Right atrium auricular region (tissue), 2 donors: ENCODE results near the gene MMP11. TPM values are rescaled to one million over a fixed set of nuclear protein-coding genes. Genes with fewer than 3 reads are reported as not detected.

Experiments used
- DNase-seq: peaks from one replicate; pipeline ENCODE4 v3.0.0-alpha.2; 2019; ENCODE audit warnings: low spot score
- H3K27ac ChIP-seq, 2 donors: fragments of 200-600 bp; sonication (generic); 1 replicate in 1 of 2; 2 replicates in 1 of 2; pipeline ENCODE4 v1.5.1; 2016 to 2019
- H3K27me3 ChIP-seq, 2 donors: fragments of 200-600 bp; sonication (generic); one replicate each; pipeline versions ENCODE4 v1.5.1 to v1.6.0; 2017 to 2019
- H3K36me3 ChIP-seq: fragments of 200-600 bp; sonication (generic); one replicate; pipeline ENCODE4 v1.5.1; 2016
- H3K4me1 ChIP-seq, 2 donors: fragments of 200-600 bp; sonication (generic); one replicate each; pipeline versions ENCODE4 v1.5.1 to v1.6.0; 2017 to 2019
- H3K4me3 ChIP-seq, 2 donors: fragments of 200-600 bp; sonication (generic); 1 replicate in 1 of 2; 2 replicates in 1 of 2; pipeline ENCODE4 v1.5.1; 2017 to 2019; ENCODE audit warnings: mild to moderate bottlenecking in 1 of 2, moderate library complexity in 1 of 2
- H3K9me3 ChIP-seq, 2 donors: fragments of 200-600 bp; sonication (generic); one replicate each; pipeline ENCODE4 v1.5.1; 2019
- CTCF ChIP-seq, 2 donors: fragments of 200-600 bp; sonication (generic); IDR thresholded peaks; one replicate each; pipeline ENCODE4 v1.5.1; 2019; ENCODE audit warnings: antibody characterized with exemption in 2 of 2
- total RNA-seq, 2 donors: library from RNA; depleted of rRNA; stranded (reverse); fragments of >200 nt; gene quantifications; one replicate each; pipeline ENCODE4 v1.1.0, GENCODE V29; 2016

MMP11 gene
- total RNA-seq, 2 donors from 2014 or later, result 2.2 to 12.3 TPM

DNA sequence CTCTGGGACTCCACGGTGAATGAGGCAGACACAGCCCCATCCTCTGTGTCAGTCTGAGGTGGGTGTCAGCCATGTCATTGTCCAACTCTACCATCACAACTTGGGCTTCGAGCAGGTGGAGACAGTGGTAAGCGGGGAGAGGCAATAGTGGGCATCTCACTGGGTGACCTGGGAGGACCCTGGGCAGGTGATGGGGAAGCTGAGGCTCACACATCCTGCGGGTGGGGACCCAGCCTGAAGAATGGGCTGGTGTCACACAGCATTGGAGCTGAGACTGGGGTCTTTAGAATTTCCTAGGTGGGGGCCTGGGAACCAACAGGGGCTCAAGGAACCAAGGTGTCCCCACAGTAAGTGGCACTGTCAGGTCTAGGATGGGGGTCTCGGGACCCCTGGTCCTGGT lies 7.1 kb downstream of the MMP11 start:
- peaks cover 0 to 28% of the 10 kb centered on the region in 2 donors for H3K4me1 ChIP-seq
- DNase-seq, result no peak
- no peak for TF ChIP-seq CTCF (IDR thresholded peaks at IDR 0.05)
- no peaks in the 10 kb centered on the region for H3K27me3 ChIP-seq
- H3K27ac ChIP-seq, result no peak overlapping the region
- no peaks in the 10 kb centered on the region for H3K9me3 ChIP-seq
- no peak overlapping the region for H3K4me3 ChIP-seq
- no peaks in the 10 kb centered on the region for H3K36me3 ChIP-seq

- H3K36me3 ChIP-seq, result no peaks in the 10 kb centered on the region
- H3K27ac ChIP-seq, result no peak overlapping the region
- H3K9me3 ChIP-seq, result no peaks in the 10 kb centered on the region
- TF ChIP-seq CTCF (IDR thresholded peaks at IDR 0.05), result no peak
- DNase-seq, result no peak
- peaks cover 0 to 23% of the 10 kb centered on the region in 2 donors for H3K4me1 ChIP-seq
- H3K4me3 ChIP-seq, result no peak overlapping the region
- H3K27me3 ChIP-seq, result no peaks in the 10 kb centered on the region
Observed at GRCh38 chr22:23780146-23780748, 7.6 kb downstream of the MMP11 start.

- no peak for DNase-seq
- peaks cover 0 to 24% of the 10 kb centered on the region in 2 donors for H3K4me1 ChIP-seq
- no peaks in the 10 kb centered on the region for H3K36me3 ChIP-seq
- H3K27me3 ChIP-seq, result no peaks in the 10 kb centered on the region
- no peak overlapping the region for H3K4me3 ChIP-seq
- no peak overlapping the region for H3K27ac ChIP-seq
- H3K9me3 ChIP-seq, result no peaks in the 10 kb centered on the region
- no peak for TF ChIP-seq CTCF (IDR thresholded peaks at IDR 0.05)
Observed at GRCh38 chr22:23781065-23781464, 8.4 kb downstream of the MMP11 start.

- Histone ChIP-seq H3K9me3 (no peaks in the 10 kb centered on the region), H3K36me3 (no peaks in the 10 kb centered on the region), H3K4me1 (peaks cover 0 to 25% of the 10 kb centered on the region in 2 donors), H3K27me3 (no peaks in the 10 kb centered on the region), H3K27ac (no peak overlapping the region), H3K4me3 (no peak overlapping the region)
- no peak for DNase-seq
- no peak for TF ChIP-seq CTCF (IDR thresholded peaks at IDR 0.05)
Observed at GRCh38 chr22:23781511-23782183, 9.0 kb downstream of the MMP11 start.

DNA sequence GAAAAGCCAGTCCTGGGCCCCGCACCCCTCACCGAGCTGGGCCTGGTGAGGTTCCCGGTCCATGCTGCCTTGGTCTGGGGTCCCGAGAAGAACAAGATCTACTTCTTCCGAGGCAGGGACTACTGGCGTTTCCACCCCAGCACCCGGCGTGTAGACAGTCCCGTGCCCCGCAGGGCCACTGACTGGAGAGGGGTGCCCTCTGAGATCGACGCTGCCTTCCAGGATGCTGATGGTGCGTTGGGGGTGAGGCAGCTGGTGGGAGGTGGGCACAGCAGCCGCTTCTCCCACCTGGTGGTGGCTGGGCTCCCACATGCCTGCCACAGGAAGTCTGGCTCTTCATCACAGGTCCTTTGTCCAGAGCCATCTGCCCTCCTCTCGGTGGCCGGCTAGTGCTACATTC lies 9.6 kb downstream of the MMP11 start:
- H3K27me3 ChIP-seq, result no peaks in the 10 kb centered on the region
- no peak overlapping the region for H3K4me3 ChIP-seq
- H3K27ac ChIP-seq, result no peak overlapping the region
- TF ChIP-seq CTCF (IDR thresholded peaks at IDR 0.05), result no peak
- peaks cover 0 to 25% of the 10 kb centered on the region in 2 donors for H3K4me1 ChIP-seq
- no peaks in the 10 kb centered on the region for H3K9me3 ChIP-seq
- no peak for DNase-seq
- no peaks in the 10 kb centered on the region for H3K36me3 ChIP-seq
